HPDE6-E6E7 (cell line): ENCODE measurements around the gene TACR1.
"Not testable (repeated sequence)": the region's sequence is repeated elsewhere in the genome, so short reads cannot be mapped to it uniquely, and the experiment has no call there.

Experiments
- DNase-seq: peaks from one replicate; pipeline ENCODE4 v3.0.0; 2011; ENCODE audit warnings: missing footprints; ENCODE audit errors: extremely low spot score

Gene TACR1

GRCh38 chr2:75146606-75147332 lies 52.6 kb downstream of the TACR1 start:
- no peak for DNase-seq

- not testable (repeated sequence) for DNase-seq
Observed at GRCh38 chr2:75146221-75146605, 53.1 kb downstream of the TACR1 start.

GRCh38 chr2:75142081-75142480 lies 57.2 kb downstream of the TACR1 start:
- DNase-seq, result no peak

- DNase-seq, result no peak
Observed at GRCh38 chr2:75140288-75140687, 59.0 kb downstream of the TACR1 start.

GRCh38 chr2:75139171-75139570 lies 60.1 kb downstream of the TACR1 start:
- DNase-seq, result no peak

GRCh38 chr2:75138528-75138927 lies 60.8 kb downstream of the TACR1 start:
- DNase-seq, result no peak

GRCh38 chr2:75135776-75136400 lies 63.4 kb downstream of the TACR1 start:
- DNase-seq, result no peak

GRCh38 chr2:75134860-75135259 lies 64.5 kb downstream of the TACR1 start:
- no peak for DNase-seq

- no peak for DNase-seq
Observed at GRCh38 chr2:75133621-75134570, 65.4 kb downstream of the TACR1 start.

GRCh38 chr2:75130171-75130570 lies 69.1 kb downstream of the TACR1 start:
- no peak for DNase-seq

- no peak for DNase-seq
Observed at GRCh38 chr2:75123876-75124275, 75.4 kb downstream of the TACR1 start.

GRCh38 chr2:75113231-75113869 lies 86.0 kb downstream of the TACR1 start:
- DNase-seq, result no peak

- no peak for DNase-seq
Observed at GRCh38 chr2:75108937-75109482, 90.3 kb downstream of the TACR1 start.

- no peak for DNase-seq
Observed at GRCh38 chr2:75102011-75102410, 97.3 kb downstream of the TACR1 start.

- no peak for DNase-seq
Observed at GRCh38 chr2:75100801-75101151, 98.5 kb downstream of the TACR1 start.

GRCh38 chr2:75100011-75100800 lies 99.1 kb downstream of the TACR1 start:
- peak; percentile 14 for DNase-seq

GRCh38 chr2:75099521-75099922 lies 99.8 kb downstream of the TACR1 start:
- no peak for DNase-seq

GRCh38 chr2:75098856-75099255 lies 100.5 kb downstream of the TACR1 start:
- DNase-seq, result peak; percentile 11

GRCh38 chr2:75097831-75098230 lies 101.5 kb downstream of the TACR1 start:
- DNase-seq, result no peak

- DNase-seq, result no peak
Observed at GRCh38 chr2:75094405-75094804, 104.9 kb downstream of the TACR1 start.
